GM23338 (cell line): Measurements from ENCODE around the gene VIL1. TPM values are rescaled to one million over a fixed set of nuclear protein-coding genes. Genes with fewer than 3 reads are reported as not detected.

ENCODE experiments used
- ATAC-seq: fragments of 200-7000 bp; cut with Tn5 transposase; 3 replicates; pipeline ENCODE4 v1.9.1; 2020
- DNase-seq: peaks from one replicate; pipeline ENCODE4 v3.0.0-alpha.2; 2015; ENCODE audit warnings: low spot score
- H2AFZ ChIP-seq: fragments of 200-600 bp; sonication (generic); 2 replicates; pipeline ENCODE4 v1.8.0; 2016; ENCODE audit warnings: antibody characterized with exemption, mild to moderate bottlenecking, moderate library complexity
- H3F3A ChIP-seq: fragments of 200-600 bp; sonication (generic); replicated peaks from 2 replicates; pipeline ENCODE4 v1.8.0; 2017; ENCODE audit warnings: antibody characterized with exemption, mixed run types, low read depth
- H3K27ac ChIP-seq: fragments of 200-600 bp; sonication (generic); 2 replicates; pipeline ENCODE4 v1.6.1; 2016; ENCODE audit warnings: low read depth
- H3K27me3 ChIP-seq: fragments of 200-600 bp; sonication (generic); 2 replicates; pipeline ENCODE4 v1.8.0; 2016; ENCODE audit warnings: mild to moderate bottlenecking, mixed run types, moderate library complexity; ENCODE audit not compliant: insufficient read depth
- H3K36me3 ChIP-seq: fragments of 200-600 bp; sonication (generic); 2 replicates; pipeline ENCODE4 v1.8.0; 2016; ENCODE audit warnings: mild to moderate bottlenecking; ENCODE audit not compliant: insufficient read depth
- H3K4me1 ChIP-seq: fragments of 200-600 bp; sonication (generic); 2 replicates; pipeline ENCODE4 v1.8.0; 2016; ENCODE audit warnings: mild to moderate bottlenecking, moderate library complexity; ENCODE audit not compliant: insufficient read depth
- H3K4me2 ChIP-seq: fragments of 200-600 bp; sonication (generic); 2 replicates; pipeline ENCODE4 v1.7.1; 2017; ENCODE audit warnings: mixed run types
- H3K4me3 ChIP-seq: fragments of 200-600 bp; sonication (generic); 2 replicates; pipeline ENCODE4 v1.6.1; 2016; ENCODE audit warnings: mixed run types
- H3K79me2 ChIP-seq: fragments of 200-600 bp; sonication (generic); replicated peaks from 2 replicates; pipeline ENCODE4 v1.8.0; 2017; ENCODE audit warnings: mild to moderate bottlenecking; ENCODE audit not compliant: insufficient read depth
- H3K9me2 ChIP-seq: fragments of 200-600 bp; sonication (generic); 2 replicates; pipeline ENCODE4 v1.8.0; 2017; ENCODE audit not compliant: insufficient read depth
- H4K20me1 ChIP-seq: fragments of 200-600 bp; sonication (generic); replicated peaks from 2 replicates; pipeline ENCODE4 v1.8.0; 2017; ENCODE audit warnings: mild to moderate bottlenecking; ENCODE audit not compliant: insufficient read depth
- H3K27ac Mint-ChIP-seq: 2 replicates; pipeline ENCODE4 v1.8.0; 2020; ENCODE audit warnings: inconsistent platforms, mild to moderate bottlenecking, moderate library complexity, mixed read lengths
- H3K27me3 Mint-ChIP-seq: 3 replicates; pipeline ENCODE4 v1.8.0; 2022; ENCODE audit warnings: low read depth, mild to moderate bottlenecking, moderate library complexity, mixed read lengths, inconsistent platforms; ENCODE audit not compliant: insufficient read depth, poor library complexity
- H3K36me3 Mint-ChIP-seq: 3 replicates; pipeline ENCODE4 v1.8.0; 2021; ENCODE audit warnings: low read depth, mild to moderate bottlenecking, inconsistent platforms, moderate library complexity, mixed read lengths
- H3K4me1 Mint-ChIP-seq: 3 replicates; pipeline ENCODE4 v1.8.0; 2020; ENCODE audit warnings: mild to moderate bottlenecking, inconsistent platforms, mixed read lengths
- H3K4me3 Mint-ChIP-seq: 3 replicates; pipeline ENCODE4 v1.8.0; 2021; ENCODE audit warnings: moderate library complexity, mild to moderate bottlenecking, inconsistent platforms, mixed read lengths
- H3K9me3 Mint-ChIP-seq: 3 replicates; pipeline ENCODE4 v1.8.0; 2020; ENCODE audit warnings: moderate library complexity, mild to moderate bottlenecking, inconsistent platforms, mixed read lengths
- CREB1 ChIP-seq: fragments of 250-450 bp; sonication (Bioruptor Pico); IDR thresholded peaks from 2 replicates; pipeline ENCODE4 v1.5.0; 2020; ENCODE audit warnings: low read depth, mild to moderate bottlenecking, moderate library complexity
- ETS1 ChIP-seq: IDR thresholded peaks from 2 replicates; pipeline ENCODE4 v1.6.1; 2016; ENCODE audit warnings: antibody characterized with exemption
- EZH2 ChIP-seq: fragments of 200-600 bp; sonication (generic); IDR thresholded peaks from one replicate; pipeline ENCODE4 v1.8.0; 2017; ENCODE audit warnings: antibody characterized with exemption, mild to moderate bottlenecking, low read depth; ENCODE audit not compliant: unreplicated experiment
- JUNB ChIP-seq: IDR thresholded peaks from one replicate; pipeline ENCODE4 v1.6.1; 2016; ENCODE audit warnings: antibody characterized with exemption; ENCODE audit not compliant: unreplicated experiment
- NANOG ChIP-seq: IDR thresholded peaks from 2 replicates; pipeline ENCODE4 v1.6.1; 2016; ENCODE audit warnings: antibody characterized with exemption, borderline replicate concordance
- POLR2AphosphoS5 ChIP-seq: IDR thresholded peaks from 2 replicates; pipeline ENCODE4 v1.6.1; 2016; ENCODE audit warnings: antibody characterized with exemption, low read depth
- REST ChIP-seq: IDR thresholded peaks from one replicate; pipeline ENCODE4 v1.6.1; 2018; ENCODE audit warnings: antibody characterized with exemption; ENCODE audit not compliant: unreplicated experiment
- STAT1 ChIP-seq: IDR thresholded peaks from one replicate; pipeline ENCODE4 v1.6.1; 2016; ENCODE audit warnings: antibody characterized with exemption; ENCODE audit not compliant: unreplicated experiment
- ZNF114 ChIP-seq: fragments of 250-450 bp; sonication (Bioruptor Pico); IDR thresholded peaks from 2 replicates; pipeline ENCODE4 v1.5.0; 2020; ENCODE audit warnings: mild to moderate bottlenecking, moderate library complexity
- ZNF331 ChIP-seq: fragments of 250-450 bp; sonication (Bioruptor Pico); IDR thresholded peaks from 2 replicates; pipeline ENCODE4 v1.5.0; 2020; ENCODE audit warnings: low read depth, mild to moderate bottlenecking, moderate library complexity
- polyA plus RNA-seq: library from polyadenylated mRNA; unstranded; fragments of >200 nt; fragmentation: Nextera tagmentation; extraction: Ambion mirVana; gene quantifications from 2 replicates; pipeline ENCODE4 v1.2.1, GENCODE V29; 2016
- total RNA-seq: library from RNA; depleted of rRNA; stranded (reverse); fragments of >200 nt; shearing (Covaris generic); gene quantifications from 2 replicates; pipeline ENCODE4 v1.2.3, GENCODE V29; 2014
- TF ChIP-seq, protein P1 (sequence below), 2 experiments: fragments of 200-600 bp in 1 of 2; sonication (generic) in 1 of 2; conservative IDR thresholded peaks; 2 replicates each; pipeline versions ENCODE4 v1.5.1 to v1.6.1; 2016 to 2017; ENCODE audit warnings: antibody characterized with exemption in 2 of 2, low read depth in 2 of 2, mild to moderate bottlenecking in 2 of 2, moderate library complexity in 1 of 2
- TF ChIP-seq, protein P2 (sequence below): fragments of 250-450 bp; sonication (Bioruptor Pico); IDR thresholded peaks from 2 replicates; pipeline ENCODE4 v1.5.0; 2020; ENCODE audit warnings: mild to moderate bottlenecking, moderate library complexity

Gene VIL1
- total and polyA plus RNA-seq, 2 experiments from 2014 or later: 3.5 to 5.9 TPM

DNA sequence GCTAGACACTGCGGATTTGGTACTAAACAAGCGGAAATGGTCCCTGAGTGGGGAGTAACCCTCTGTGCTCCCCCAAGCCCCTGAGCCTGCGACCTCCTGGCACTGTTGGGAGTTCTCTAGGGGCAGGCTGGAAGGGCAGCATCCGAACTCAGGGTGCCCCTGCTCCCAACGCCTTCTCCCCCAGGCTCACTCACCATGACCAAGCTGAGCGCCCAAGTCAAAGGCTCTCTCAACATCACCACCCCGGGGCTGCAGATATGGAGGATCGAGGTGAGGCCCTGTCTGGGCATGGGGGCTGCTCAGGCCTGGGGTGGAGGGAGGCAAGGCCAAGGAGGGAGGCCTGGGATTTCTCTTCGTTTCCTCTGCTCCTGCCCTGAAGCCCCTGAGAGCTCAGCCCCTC, 4.7 kb downstream of the VIL1 start:
- Histone ChIP-seq H3K27ac (no peak overlapping the region), H2AFZ (no peak overlapping the region), H3K4me2 (no peak overlapping the region), H3K4me3 (no peak overlapping the region), H4K20me1 (no peaks in the 10 kb centered on the region), H3K27me3 (no peaks in the 10 kb centered on the region), H3F3A (no peaks in the 10 kb centered on the region), H3K36me3 (no peaks in the 10 kb centered on the region), H3K79me2 (no peaks in the 10 kb centered on the region), H3K4me1 (peaks cover 8% of the 10 kb centered on the region; the same call in 1 of the 2 replicates), H3K9me2 (no peaks in the 10 kb centered on the region)
- no peaks in the 10 kb centered on the region for H3K36me3 Mint-ChIP-seq
- no peak for DNase-seq
- ATAC-seq: no peak
- H3K27ac Mint-ChIP-seq: peak overlapping the region; percentile 68; the same call in 1 of the 2 replicates
- H3K27me3 Mint-ChIP-seq: peaks cover 4% of the 10 kb centered on the region
- H3K4me3 Mint-ChIP-seq: no peak overlapping the region
- H3K4me1 Mint-ChIP-seq: peaks cover 6% of the 10 kb centered on the region; the same call in 2 of the 3 replicates
- no peak for TF ChIP-seq EZH2
- TF ChIP-seq ZNF114: no peak
- no peak for TF ChIP-seq ETS1
- TF ChIP-seq ZNF331 (CRISPR knock-in tag): no peak
- no peak for TF ChIP-seq CREB1 (CRISPR knock-in tag)
- TF ChIP-seq JUNB: no peak
- TF ChIP-seq POLR2AphosphoS5: no peak
- TF ChIP-seq, protein P1, sequence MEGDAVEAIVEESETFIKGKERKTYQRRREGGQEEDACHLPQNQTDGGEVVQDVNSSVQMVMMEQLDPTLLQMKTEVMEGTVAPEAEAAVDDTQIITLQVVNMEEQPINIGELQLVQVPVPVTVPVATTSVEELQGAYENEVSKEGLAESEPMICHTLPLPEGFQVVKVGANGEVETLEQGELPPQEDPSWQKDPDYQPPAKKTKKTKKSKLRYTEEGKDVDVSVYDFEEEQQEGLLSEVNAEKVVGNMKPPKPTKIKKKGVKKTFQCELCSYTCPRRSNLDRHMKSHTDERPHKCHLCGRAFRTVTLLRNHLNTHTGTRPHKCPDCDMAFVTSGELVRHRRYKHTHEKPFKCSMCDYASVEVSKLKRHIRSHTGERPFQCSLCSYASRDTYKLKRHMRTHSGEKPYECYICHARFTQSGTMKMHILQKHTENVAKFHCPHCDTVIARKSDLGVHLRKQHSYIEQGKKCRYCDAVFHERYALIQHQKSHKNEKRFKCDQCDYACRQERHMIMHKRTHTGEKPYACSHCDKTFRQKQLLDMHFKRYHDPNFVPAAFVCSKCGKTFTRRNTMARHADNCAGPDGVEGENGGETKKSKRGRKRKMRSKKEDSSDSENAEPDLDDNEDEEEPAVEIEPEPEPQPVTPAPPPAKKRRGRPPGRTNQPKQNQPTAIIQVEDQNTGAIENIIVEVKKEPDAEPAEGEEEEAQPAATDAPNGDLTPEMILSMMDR (conservative IDR thresholded peaks at IDR 0.05; ENCODE audit: low read depth in 2 of 2): no peak
- no peak for TF ChIP-seq REST
- no peak for TF ChIP-seq NANOG
- TF ChIP-seq STAT1: no peak
- TF ChIP-seq, protein P2, sequence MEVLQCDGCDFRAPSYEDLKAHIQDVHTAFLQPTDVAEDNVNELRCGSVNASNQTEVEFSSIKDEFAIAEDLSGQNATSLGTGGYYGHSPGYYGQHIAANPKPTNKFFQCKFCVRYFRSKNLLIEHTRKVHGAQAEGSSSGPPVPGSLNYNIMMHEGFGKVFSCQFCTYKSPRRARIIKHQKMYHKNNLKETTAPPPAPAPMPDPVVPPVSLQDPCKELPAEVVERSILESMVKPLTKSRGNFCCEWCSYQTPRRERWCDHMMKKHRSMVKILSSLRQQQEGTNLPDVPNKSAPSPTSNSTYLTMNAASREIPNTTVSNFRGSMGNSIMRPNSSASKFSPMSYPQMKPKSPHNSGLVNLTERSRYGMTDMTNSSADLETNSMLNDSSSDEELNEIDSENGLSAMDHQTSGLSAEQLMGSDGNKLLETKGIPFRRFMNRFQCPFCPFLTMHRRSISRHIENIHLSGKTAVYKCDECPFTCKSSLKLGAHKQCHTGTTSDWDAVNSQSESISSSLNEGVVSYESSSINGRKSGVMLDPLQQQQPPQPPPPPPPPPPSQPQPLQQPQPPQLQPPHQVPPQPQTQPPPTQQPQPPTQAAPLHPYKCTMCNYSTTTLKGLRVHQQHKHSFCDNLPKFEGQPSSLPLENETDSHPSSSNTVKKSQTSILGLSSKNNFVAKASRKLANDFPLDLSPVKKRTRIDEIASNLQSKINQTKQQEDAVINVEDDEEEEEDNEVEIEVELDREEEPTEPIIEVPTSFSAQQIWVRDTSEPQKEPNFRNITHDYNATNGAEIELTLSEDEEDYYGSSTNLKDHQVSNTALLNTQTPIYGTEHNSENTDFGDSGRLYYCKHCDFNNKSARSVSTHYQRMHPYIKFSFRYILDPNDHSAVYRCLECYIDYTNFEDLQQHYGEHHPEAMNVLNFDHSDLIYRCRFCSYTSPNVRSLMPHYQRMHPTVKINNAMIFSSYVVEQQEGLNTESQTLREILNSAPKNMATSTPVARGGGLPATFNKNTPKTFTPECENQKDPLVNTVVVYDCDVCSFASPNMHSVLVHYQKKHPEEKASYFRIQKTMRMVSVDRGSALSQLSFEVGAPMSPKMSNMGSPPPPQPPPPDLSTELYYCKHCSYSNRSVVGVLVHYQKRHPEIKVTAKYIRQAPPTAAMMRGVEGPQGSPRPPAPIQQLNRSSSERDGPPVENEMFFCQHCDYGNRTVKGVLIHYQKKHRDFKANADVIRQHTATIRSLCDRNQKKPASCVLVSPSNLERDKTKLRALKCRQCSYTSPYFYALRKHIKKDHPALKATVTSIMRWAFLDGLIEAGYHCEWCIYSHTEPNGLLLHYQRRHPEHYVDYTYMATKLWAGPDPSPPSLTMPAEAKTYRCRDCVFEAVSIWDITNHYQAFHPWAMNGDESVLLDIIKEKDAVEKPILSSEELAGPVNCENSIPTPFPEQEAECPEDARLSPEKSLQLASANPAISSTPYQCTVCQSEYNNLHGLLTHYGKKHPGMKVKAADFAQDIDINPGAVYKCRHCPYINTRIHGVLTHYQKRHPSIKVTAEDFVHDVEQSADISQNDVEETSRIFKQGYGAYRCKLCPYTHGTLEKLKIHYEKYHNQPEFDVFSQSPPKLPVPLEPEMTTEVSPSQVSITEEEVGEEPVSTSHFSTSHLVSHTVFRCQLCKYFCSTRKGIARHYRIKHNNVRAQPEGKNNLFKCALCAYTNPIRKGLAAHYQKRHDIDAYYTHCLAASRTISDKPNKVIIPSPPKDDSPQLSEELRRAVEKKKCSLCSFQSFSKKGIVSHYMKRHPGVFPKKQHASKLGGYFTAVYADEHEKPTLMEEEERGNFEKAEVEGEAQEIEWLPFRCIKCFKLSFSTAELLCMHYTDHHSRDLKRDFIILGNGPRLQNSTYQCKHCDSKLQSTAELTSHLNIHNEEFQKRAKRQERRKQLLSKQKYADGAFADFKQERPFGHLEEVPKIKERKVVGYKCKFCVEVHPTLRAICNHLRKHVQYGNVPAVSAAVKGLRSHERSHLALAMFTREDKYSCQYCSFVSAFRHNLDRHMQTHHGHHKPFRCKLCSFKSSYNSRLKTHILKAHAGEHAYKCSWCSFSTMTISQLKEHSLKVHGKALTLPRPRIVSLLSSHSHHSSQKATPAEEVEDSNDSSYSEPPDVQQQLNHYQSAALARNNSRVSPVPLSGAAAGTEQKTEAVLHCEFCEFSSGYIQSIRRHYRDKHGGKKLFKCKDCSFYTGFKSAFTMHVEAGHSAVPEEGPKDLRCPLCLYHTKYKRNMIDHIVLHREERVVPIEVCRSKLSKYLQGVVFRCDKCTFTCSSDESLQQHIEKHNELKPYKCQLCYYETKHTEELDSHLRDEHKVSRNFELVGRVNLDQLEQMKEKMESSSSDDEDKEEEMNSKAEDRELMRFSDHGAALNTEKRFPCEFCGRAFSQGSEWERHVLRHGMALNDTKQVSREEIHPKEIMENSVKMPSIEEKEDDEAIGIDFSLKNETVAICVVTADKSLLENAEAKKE (CRISPR knock-in tag): no peak
- H3K9me3 Mint-ChIP-seq: no peaks in the 10 kb centered on the region
